NCI-H345 treated with DMSO at 0.1 percent for 48 hours (cell line): ENCODE data around the gene DMBX1.

Experiments
- DNase-seq: peaks from one replicate; lab custom pipeline; 2025; ENCODE audit not compliant: unreplicated experiment; lab: John Stamatoyannopoulos, UW

Gene DMBX1

DNA sequence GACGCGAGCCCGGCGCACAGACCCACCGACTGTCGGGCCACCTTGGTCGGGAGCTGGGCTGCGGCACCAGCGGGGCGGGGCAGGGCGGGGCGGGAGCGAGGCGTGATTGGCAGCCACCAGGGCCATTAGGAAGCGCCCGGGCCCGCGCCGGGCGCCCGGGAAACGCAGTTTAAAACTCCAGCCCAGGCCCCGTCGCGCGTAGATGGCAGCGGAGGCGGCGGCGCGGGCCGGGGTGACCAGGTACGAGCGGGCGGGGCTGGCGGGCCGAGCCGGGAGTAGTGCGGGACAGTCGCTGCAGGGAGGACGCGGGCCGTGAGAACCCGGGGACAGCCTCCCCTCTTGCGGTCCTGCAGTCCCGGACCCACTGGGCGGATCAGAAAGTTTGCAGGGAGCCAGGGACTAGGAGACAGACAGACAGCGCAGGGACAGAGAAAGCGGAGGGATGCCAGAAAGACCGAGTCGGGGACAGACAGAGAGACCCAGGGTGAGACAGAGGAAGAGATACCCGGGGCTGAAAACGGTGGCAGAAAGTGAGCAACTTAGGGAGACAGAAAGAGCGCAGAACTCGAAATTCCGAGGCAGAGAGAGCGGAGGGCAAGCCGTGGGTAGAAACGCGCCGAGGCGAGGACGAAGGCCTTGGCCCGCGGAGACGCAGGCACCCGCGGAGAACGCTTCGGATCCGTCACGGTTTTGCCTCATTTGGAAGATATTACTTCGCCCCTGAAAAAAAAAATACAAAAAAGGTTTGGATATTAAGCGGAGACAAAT, at the start of gene DMBX1:
TSS of gene DMBX1 (plus strand) at position 199 of the 768 bp plus-strand sequence. CDS start 17,175 bp downstream, outside the sequence.
- DNase-seq = no peak

DNA sequence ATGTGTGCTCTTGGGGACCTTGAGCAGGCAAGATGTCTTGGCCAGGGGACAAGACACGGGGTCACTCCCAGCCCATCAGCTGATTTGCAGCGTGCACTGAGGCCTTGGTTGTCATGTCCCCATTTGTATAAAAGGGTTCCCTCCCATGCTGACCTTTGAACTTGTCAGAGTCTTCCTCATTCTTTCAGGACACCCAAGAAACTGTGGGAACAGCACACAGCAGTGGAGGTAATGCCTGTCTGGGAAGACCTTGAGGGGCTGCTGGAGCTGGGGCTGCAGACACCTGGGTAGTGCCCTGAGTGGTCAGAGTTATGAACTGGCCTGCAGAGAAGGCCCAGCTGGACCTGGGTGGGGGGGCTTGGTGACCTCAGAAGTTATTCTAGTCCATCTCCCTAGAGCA, 49.2 kb upstream of the DMBX1 start:
- DNase-seq = no peak

DNA sequence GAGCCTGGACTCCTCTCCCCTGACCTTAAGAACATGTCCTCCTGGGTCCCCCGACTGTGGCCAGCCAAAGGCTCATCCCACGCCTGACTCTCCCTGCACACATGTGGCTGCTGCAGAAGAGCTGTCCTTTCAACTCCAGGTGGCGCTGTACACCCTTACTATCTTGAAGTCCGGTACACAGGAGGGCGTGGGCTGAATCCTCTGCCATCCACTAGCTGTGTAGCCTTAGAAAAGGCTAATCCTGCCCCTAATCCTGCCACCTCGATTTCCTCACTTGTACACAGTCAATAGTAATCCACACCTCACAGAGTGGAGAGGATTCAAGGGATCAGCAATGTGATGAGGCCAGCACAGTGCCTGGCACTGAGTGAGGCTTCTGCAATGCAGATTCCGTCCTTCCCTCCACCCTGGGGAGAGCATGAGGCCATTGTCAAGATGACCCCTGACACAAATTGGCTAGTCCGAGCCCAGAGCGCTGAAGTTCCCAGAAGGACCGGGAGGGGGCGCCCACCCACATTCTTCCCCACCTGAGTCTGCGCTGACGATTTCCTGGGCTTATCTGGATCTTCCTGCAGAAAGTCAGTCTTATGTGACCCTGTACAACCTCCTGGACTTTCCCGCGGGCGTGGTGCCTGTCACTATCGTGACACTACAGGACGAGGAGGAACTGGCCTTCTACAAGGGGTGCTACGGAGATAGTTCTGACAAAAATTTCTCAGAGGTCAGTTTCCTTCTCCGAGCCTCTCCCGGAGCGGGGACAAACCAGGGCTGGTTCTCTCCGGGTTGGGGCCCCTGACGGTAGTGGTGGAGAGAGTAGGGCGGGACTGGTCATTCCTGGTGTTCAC, 47.1 kb upstream of the DMBX1 start:
- DNase-seq = peak; percentile 11

DNA sequence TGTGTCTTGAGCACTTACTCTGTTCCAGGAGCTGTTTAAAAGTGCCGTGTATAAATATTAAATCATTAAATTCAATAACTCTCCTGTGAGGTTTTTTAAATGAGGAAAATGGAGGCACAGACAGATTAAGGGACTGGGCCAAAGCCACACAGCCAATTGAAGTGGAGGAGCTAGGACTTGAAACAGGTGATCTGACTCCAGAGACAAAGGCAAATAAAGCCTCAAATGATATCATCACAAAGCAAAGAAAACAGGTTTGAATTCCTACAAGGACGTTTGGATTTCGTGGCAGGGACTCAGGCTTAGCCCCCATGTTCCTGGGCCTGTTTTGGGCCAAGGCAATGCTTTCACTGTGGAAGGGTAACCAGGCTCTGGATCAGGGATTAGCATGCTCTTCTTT, 45.2 kb upstream of the DMBX1 start:
- DNase-seq = no peak

DNA sequence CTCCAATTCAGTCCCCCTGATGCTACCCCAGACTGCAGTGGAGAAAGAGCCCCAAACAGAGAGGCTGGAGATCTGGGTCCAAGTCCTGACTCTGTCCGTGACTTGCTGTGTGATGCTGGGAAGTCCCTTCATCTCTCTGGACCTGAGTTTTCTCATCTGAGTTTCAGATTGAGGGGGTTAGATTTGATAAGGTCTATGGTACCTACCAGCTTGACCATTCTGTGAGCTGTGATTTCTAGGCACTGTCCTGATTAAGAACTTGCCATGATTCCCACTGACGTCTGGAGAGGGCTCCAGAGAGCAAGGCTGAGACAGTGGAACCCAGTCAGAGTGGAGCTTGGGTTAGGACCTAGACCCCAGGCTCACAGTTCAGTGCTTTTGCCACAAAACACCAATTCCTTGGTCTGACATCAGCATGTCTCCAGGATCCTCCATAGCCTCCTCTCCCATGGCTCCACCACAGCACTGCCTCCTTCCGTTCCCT, 43.8 kb upstream of the DMBX1 start:
- no peak for DNase-seq

DNA sequence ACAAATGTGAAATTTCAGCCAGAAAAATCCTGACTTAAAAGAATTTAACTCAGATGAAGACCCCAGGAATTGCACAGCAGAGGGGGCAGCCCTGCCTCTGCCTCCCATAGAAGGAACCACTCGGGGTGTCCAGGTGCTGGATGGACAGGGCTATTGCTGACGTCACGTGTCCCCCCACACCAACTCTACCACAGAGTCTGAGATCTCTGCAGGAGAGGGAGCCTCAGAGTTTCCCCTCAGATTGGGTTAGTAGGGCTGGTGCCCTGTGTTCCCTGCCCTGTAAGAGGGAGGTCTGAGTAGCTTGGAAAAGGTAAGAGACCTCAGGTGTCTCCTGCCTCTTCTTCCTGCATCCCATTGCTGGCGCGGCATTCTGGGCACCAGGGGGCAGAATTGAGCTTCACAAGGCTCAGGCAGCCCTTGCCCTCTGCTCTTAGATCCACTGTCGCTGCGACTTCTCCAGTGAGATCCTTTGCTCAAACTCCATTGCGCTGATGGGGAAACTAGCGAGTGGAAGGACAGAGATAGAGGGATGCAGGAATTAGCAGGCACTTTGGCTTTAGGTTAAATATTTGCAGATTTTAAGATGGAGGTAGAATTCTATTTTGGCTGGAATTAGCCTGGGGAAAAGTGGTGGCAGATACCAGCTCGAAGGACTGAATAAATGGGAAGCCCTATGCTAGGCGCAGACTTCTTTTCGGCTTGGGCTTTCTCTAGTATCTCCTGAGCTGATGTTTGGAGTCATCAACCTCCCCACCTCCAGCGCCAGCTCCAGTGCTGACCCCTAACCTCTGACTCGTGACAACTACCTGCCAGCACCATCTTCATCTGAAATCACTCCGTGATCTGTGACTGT, 42.8 kb upstream of the DMBX1 start:
- DNase-seq = peak; percentile 65

DNA sequence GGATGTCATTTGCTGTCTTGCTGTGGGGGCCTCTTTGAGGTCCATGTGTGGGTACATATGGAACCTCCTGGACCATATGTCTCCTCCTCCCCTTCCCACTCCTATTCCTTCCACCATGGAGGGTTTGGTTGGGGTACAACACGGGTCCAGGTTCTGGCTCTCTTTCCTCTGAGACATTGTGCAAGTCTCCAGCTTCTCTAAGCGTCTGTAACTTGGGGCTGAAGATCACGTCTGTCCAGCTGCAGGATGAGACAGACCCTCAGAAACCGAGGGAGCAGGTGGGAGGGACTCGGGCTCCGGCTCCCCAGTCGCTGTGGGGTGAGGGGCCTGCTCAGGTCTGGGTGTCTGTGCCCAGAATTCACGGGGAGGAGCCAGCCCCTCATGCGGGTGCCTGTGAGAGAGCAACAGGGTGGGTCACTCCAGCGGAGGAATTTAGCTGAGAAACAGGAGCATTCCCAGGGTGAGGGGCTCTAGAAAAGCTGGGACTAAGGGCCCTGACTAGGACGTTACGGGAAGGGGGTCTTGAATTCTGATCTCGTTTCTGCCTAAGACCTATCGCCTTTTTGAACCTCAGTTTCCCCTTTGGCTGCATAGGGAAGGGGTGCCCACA, 42.0 kb upstream of the DMBX1 start:
- no peak for DNase-seq

DNA sequence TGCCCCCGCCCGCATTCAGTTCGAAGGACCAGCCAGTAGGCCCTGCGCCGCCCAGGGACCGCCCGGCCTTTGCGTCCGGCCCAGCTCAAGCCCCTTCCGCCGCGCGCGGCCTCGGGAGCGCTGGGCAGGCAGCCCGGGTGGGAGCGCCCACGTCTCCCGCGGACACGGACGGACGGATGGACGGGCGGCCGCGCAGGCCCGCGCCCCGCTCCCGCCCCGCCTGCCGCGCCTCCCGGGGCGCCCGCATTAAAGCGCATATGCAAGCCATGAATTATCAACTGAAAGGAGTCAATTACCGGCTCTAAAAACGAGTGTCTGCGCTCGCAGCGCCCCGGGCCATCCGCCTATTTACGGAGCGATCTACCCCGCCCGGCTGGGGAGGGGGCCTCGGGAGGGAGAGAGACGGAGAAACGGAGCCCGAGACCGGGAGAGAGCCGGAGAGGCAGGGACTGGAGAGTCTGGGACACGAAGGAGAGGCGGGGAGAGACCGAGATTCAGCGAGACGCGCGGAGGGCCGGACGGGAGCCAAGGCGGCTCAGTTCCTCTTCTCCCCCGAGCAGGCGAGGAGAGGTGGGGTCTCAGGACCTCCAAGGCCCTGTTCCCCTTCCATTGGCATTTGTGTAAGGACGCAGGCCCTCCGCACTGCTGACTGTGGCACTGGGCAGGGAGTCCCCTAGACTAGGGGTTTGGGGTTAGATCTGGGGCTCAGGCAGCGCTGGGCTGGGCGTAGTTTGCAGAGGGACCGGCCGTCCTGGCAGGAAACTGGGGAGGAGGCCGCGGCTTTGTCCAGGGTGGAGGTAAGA, 41.3 kb upstream of the DMBX1 start:
- no peak for DNase-seq

DNA sequence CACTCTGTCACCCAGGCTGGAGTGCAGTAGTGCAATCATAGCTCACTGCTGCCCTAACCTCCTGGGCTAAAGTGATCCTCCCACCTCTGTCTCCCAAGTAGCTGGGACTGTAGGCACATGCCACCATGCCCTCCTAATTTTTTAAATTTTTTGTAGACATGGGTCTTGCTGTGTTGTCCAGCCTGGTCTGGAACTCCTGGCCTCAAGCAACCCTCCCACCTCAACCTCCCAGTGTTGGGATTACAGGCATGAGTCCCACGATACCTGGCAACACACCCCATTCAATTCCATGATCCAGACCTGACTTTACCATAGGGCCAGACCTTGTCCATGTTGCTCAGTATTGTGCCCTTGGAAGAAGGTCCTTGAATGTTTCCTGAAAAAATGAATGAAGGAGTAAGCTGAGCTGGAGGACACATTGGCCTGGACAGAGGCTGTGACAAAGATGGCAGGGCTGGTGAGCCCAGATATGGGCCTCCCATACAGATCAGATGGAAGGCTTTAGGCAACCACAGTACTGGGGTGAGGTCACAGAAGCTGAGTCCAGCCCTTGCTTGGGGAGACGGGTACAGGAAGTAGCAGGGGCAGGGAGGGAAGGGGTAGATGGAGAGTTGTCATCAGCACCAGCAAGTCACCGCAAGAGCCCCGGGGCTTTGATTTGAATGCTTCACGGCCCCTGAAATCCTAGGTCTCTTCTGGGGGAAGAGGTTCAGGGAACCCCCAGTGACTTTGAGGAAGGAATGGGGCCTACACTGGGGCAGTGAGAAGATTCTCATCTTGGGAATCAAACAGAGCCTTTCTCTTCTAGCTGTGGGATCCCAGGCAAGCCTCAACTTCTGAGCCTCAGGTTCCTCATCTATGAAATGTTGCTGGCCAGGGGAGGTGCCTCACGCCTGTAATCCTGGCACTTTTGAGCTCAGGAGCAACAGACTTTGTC, 40.1 kb upstream of the DMBX1 start:
- no peak for DNase-seq

DNA sequence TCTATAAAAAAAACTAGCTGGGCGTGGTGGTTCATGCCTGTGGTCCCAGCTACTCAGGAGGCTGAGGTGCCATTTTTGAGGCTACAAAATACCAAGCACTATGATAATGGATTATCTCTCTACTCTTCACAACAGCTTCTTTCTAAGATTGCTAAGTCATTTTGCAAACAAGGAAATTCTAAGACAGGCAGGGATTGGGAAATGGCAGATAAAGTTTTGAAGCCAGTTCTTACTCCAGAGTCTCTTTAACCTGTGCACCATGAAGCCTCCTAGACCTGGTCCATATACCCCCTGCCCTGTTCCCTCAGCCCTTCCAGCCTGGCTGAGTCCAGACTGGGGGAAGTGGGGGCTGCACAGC, 39.5 kb upstream of the DMBX1 start:
- no peak for DNase-seq

DNA sequence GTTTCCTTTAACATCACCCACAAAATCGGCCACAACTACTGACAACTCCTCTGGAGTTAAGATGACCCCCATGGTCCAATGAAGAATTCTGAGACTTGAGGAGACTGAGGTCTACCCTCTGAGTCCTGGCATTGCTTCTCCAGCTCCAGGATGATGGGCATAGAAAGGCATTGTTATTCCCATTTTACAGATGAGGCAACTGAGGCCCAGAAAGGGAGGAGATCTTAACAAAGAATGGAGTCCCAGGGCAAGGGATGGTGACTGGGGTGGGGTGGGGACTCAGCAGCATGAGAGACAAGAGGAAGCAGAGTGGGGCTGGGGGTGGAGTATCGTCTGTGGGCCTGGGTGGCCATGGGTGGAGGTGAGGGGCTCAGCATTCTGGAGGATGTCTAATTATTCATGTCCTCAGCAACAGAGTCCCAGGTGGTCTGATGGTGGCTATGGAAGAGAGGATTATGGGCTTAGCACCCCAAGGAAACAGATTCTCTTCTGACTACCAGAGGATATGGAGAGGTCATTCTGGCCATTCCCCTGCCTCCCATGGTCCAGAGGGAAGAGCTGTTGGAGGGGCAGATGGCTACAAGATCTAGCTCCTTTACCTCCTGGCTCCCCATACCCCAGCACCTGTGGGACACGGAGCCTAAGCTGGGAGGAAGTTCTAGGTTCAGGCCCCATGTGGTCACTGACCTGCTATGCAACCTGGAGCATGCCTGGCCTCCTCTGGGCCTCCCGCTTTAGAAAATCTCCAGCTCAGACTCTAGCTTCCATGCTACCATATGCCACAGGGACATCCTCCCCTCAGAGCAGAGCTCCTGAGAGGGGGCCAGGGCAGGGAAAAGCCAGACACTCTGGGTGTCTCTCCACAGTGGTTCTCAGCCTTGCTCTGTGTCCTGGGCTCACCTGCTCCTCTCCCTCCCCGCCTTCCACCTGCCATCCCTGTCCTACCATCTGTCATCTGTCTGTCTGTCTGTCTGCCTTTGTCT, 37.4 kb upstream of the DMBX1 start:
- no peak for DNase-seq

DNA sequence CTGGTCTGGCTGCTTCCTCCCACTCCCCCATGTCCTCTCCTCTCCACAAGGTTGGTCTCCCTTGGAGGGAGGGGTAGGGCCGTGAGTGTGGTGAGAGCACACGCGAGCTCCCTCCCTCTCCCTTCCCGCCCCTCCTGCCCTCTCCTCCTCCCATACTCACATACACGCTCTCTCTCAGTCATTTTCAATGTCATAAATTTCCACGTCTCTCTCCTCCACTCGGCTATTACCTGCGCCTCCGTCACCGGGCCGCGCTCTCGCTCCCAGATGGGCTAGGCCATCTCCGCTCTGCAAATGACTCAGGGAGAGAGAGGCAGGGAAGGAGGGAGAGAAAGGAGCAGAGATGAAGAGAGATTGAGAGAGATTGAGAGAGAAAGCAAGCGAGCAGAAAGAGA, 36.7 kb upstream of the DMBX1 start:
- no peak for DNase-seq

DNA sequence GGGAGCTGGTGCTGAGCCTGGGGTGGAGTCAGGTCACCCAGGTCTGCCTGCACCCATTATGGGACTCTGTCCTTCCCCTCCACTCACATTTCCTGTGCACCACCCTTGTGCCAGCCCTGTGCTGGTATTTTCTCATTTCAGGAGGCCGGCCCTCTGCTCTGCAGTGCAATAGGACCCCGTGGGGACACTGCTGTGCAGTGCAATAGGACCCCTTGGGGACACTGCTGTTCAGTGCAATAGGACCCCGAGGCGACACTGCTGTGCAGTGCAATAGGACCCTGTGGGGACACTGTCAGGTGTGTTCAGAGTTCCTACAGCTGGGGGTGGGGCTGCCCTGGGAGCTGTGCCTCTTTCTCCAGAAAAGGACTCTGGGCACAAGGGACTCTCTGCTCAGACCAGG, 36.2 kb upstream of the DMBX1 start:
- DNase-seq = no peak

DNA sequence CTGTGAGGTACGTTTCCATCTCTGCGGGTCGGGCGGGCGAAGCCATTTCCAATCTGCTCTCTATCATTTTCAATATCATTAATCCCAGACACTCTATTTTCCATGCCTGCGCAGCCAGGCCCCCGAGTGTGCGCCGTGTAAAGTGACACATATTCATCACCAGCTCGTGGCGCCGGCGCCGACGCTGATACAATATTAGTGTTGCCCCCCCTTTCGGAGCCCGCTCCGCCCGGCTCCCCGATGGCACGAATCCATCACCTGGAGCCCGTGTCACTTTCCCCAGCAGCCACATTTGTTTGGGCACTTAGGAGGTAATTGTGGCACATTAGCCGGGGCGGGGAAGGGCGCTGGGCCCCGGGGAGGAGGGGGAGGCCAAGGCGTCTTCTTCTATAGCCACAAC, 33.7 kb upstream of the DMBX1 start:
- no peak for DNase-seq

DNA sequence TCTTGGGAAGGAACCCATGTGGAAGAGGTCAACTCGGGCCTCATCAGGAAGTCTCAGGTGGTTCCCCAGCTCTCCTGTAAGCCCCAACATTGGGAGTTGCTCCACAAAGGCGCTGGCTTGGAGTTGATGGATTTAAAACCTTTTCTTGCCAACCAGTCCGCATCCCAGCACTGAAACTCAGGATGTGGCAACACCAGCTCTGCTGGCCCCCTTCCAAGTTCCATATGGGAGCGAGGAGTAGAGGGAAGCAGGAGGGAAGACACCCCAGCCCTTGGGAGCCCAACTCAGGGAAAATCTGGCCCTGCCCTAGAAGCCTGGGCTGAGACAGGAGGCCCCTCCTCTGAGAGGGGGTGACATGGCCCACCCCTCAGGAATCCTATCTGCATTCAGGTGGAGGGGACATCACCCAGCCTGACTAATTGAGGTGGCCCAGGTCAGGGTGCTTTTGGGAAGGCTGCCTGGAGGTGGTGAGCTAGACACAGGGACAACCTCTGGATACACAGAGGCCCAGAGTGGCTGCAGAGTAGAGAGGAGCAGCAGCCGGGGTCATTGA, 33.1 kb upstream of the DMBX1 start:
- no peak for DNase-seq

DNA sequence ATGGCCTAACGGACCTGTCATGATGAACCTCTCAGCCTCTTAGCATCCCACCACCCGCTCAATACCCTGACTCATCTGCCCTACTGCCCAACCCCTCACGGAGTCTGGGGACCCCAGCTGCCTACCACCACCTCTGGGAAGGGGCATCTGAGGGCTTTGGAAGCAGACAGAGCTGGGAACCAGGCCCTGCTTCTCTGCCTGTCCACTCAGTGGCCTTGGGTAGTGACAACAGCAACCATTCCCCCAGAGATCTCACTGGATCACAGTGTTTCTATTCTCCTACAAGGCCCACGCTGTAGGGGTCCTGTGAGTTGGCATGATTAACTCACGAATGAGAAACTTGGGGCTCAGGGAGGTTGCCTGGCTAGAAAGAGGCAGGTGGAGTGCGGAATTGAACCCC, 32.5 kb upstream of the DMBX1 start:
- no peak for DNase-seq

DNA sequence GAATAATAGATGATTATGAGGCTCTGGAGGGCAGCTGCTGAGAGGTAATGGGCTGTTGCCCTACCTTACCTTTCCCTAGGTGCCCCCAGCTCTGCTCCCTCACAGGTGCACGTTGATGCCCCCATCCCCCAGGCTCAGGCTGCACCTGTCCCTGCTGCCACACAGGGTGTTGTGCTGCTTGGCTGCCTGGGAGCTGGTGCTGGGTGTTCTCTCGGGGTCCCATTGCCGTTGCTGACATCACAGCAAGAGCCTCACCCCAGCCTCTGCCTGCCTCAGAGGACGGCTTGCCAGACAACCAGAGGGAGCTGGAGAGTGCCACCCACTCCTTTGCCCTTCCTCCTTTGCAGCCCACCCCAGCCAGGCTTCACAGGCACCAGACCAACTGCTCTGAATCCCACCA, 31.4 kb upstream of the DMBX1 start:
- DNase-seq = no peak

DNA sequence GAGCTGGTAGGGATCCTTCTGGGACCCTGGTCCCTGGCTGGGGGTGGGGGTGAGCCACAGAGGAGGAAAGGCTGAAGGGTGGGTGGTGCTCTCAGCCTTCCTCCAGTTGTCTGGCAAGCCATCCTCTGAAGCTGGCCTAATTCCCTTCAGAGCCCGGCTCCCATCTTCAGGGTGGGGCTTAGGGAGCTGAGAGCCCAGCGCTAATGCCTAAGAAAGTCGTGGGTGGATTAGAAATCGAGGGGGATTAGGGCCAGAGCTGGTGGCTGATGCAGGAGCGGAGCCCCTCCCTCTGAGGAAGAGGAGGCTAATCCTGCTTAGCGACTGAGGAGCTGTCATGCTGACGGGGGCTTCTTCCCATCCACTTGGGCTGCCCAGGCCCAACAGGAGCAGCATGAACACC, 30.8 kb upstream of the DMBX1 start:
- no peak for DNase-seq
